ENCODE results near the gene NOX3.

- TF ChIP-seq CTCF (IDR thresholded peaks at IDR 0.05 in 2 of 3, conservative IDR thresholded peaks at IDR 0.05 in 1 of 3; ENCODE audit: insufficient read depth in 2 of 3, low read depth in 1 of 3, low read length in 3 of 3) (no peak), NBN (IDR thresholded peaks at IDR 0.05; ENCODE audit: low read depth) (no peak)
Observed at GRCh38 chr6:155434829-155435423, 20.7 kb downstream of the NOX3 start.

All from K562 (cell line).